GM18909 (cell line): ENCODE results near the gene RGL4.
"Not testable (repeated sequence)": the region's sequence is repeated elsewhere in the genome, so short reads cannot be mapped to it uniquely, and the experiment has no call there.

ENCODE experiments used
- ATAC-seq: cut with Tn5 transposase; IDR thresholded peaks from one replicate; pipeline ENCODE4 v1.9.1; 2021; ENCODE audit warnings: mild to moderate bottlenecking; ENCODE audit not compliant: unreplicated experiment, poor library complexity

The RGL4 gene

GRCh38 chr22:23720855-23721254 lies 30.0 kb downstream of the RGL4 start:
- ATAC-seq: no peak

DNA sequence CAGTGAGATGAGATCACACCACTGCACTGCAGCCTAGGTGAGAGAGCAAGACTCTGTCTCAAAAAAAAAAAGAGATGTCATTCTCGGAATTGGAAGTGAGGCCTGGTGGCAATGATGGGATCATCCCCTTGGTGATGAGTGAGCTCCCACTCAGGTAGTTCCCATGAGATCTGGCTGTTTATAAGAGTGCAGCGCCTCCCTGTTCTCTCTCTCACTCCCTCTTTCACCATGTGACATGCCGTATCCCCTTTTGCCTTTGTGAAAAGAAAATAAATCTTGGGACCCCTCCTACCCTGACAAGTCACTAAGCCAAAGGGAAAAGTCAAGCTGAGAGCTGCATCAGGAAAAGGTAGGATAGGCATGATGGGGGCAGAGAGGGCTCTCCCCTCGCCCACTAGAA lies 31.3 kb downstream of the RGL4 start:
- ATAC-seq: no peak

DNA sequence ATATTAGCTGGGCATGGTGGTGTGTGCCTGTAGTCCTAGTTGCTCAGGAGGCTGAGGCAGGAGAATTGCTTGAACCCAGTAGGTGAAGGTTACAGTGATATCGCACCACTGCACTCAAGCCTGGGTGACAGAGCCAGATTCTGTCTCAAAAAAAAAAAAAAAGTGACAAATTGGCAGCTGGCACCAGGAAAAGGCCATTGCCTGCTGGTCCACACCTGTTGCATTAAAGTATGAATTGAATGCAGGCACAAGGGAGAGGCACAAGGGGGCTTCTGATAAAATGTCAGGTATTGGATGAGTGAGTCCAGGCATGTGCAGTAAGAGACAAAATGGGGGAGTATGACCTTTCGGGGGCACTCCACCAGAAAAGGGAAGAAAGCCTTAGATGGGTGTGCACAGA lies 31.9 kb downstream of the RGL4 start:
- ATAC-seq: no peak

- ATAC-seq: not testable (repeated sequence)
These were observed 37.3 kb downstream of the RGL4 start for GRCh38 chr22:23728108-23728507.

DNA sequence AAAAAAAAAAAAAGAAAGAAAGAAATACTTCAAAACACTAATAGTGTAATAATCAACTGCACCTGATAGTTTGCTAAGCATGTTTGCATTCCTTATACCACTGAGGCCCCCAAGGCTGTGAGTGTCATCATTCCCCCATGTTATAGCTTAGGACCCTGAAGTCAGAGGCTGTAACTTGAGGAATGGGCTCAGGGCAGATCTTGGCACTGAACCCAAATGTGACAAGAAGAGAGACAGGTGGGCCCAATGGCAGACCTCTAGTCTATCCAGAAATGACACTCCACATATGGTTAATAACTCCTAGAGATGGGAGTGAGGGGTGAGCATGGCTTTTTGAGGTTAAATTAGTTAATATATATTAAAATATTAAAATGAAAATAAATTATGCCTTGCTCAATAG lies 46.9 kb downstream of the RGL4 start:
- no peak for ATAC-seq

DNA sequence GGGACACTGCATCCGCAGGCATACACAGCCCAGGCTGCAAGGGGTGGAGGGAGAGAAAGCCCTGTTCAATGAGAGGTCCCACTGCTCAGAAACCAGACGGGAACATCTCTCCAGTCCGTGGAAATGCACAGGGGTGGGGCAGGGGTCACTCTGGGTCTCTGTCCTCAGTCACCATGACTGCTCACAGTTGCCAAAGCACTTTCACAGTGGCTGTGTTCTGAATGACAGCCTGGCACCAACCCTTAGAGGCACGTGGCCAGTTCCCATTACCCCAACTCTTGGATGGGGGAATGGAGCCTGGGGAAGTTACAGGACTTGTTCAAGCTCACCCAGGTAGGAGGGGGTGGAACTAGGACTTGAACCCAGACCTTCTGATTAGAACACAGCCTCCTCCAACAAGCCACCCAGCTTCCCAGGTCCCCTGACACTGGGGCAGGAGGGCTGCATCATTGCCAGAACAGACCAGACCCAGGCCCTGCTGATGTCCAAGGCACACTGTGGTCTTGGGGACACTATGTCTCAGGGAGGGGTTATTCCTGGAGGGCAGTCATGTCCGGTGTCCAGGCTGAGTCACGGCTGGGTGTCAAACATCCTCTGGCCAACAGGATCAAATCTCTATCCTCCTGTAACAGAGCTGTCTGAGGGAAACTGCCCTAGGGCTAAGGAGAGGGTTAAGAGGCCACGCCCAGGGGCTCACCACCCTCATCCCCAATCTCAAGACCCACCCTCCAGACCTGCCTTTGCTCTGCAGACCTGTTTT lies 51.9 kb downstream of the RGL4 start:
- ATAC-seq: no peak

DNA sequence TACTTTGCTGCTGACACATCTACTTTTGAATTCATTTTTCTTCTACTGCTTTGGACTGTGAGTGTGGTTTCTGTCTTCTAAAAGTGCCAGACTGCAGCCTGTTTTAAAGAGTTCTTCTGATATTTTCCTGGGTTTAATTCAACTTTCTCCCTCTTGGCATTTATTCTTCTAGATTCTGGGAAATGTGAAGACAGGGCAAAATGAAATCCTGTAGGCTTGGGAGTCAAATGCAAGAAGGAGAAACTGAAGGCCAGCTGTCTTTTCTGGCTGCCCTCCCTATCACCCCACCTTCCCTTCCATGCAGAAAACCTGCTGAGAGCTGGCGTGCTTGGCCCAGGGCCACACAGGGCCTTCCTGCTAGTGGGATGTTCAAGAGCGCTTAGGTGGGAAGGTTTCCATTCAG lies 52.5 kb downstream of the RGL4 start:
- no peak for ATAC-seq

DNA sequence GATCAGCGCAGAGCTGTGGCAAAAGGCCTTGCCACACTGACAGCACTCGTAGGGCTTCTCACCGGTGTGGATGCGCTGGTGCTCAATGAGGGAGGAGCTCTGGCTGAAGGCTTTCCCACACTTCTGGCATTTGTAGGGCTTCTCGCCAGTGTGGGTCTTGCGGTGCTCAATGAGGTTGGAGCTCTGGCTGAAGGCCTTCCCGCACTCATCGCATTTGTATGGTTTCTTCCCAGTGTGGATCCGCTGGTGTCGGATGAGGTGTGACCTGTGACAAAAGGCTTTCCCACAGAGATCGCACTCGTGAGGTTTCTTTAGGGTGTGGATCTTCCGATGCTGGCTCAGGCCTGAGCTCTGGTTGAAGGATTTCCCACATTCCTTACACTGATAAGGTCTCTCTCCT lies 53.2 kb downstream of the RGL4 start:
- ATAC-seq: no peak

DNA sequence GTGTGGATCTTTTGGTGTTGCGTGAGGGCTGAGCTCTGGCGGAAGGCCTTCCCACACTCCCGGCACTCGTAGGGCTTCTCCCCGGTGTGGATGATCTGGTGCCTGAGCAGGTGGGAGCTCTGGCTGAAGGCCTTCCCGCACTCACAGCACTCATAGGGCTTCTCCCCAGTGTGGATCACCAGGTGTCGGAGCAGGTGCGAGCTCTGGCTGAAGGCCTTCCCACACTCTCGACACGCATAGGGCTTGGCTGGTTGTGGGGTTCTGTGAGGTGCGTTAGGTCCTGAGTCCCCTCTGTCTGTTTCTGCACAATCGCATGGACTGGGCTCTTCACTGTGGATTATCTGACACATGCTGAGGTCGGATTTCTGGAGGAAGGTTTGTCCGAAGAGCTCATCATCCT lies 53.7 kb downstream of the RGL4 start:
- ATAC-seq: no peak

DNA sequence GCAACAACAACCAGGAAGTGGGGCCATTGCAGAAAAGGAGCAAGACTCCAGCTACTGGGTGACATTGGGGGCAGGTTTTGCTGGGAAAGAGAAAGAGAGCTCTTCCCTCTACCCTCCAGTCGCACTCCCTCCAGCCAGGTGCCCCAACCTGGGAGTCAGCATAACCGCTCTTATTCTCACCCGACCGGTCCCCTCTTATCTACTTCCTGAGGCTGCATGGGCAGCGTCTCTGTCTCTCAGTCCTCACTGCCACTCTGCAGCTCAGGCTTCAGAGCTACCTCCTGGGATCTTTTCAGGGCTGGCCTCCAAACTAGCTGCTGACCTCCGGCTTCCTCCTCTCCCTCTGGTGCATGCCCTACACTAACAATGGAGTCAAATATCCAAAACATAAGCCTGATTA lies 55.0 kb downstream of the RGL4 start:
- ATAC-seq: no peak
